IMR-90 (cell line): ENCODE results near the gene SLC18A3. TPM values are rescaled to one million over a fixed set of nuclear protein-coding genes. Genes with fewer than 3 reads are reported as not detected.

Source experiments
- ATAC-seq: fragments of 200-7000 bp; cut with Tn5 transposase; 2 replicates; pipeline ENCODE4 v1.9.1; 2020; ENCODE audit warnings: low read depth, mild to moderate bottlenecking, moderate library complexity
- BruUV-seq: library from RNA; stranded (reverse); fragments of 400-500 nt; replicated peaks from 2 replicates; lab custom pipeline; 2021; lab: Mats Ljungman, UMichigan
- CTCF ChIA-PET: fragments of 300-600 bp; formaldehyde crosslinking; extraction: SDS; loops from one replicate; lab custom pipeline; 2021; ENCODE audit warnings: antibody characterized with exemption; lab: Yijun Ruan, JAX
- POLR2A ChIA-PET: fragments of 300-600 bp; sonication (Branson Sonifier 250); formaldehyde crosslinking; loops from one replicate; lab custom pipeline; 2022; ENCODE audit warnings: antibody characterized with exemption; ENCODE audit not compliant: unreplicated experiment; lab: Charles Lee
- DNase-seq: peaks from one replicate; pipeline ENCODE4 v3.0.0; 2013
- H2AFZ ChIP-seq: replicated peaks from 2 replicates; pipeline ENCODE3; 2013; ENCODE audit warnings: low read length, mild to moderate bottlenecking; ENCODE audit not compliant: poor library complexity
- H2AK5ac ChIP-seq: 2 replicates; pipeline ENCODE4 v1.6.1; 2013; ENCODE audit warnings: low read depth, low read length, inconsistent platforms
- H2AK9ac ChIP-seq: replicated peaks from 2 replicates; pipeline ENCODE3; 2013; ENCODE audit warnings: mild to moderate bottlenecking, low read depth, low read length, moderate library complexity; ENCODE audit not compliant: poor library complexity
- H2BK120ac ChIP-seq: 2 replicates; pipeline ENCODE4 v1.6.1; 2013; ENCODE audit warnings: low read depth, low read length, inconsistent platforms
- H2BK15ac ChIP-seq: 3 replicates; pipeline ENCODE4 v1.6.1; 2013; ENCODE audit warnings: low read depth, low read length, inconsistent platforms
- H2BK20ac ChIP-seq: 2 replicates; pipeline ENCODE4 v1.6.1; 2013; ENCODE audit warnings: low read depth, mild to moderate bottlenecking, inconsistent platforms, low read length, moderate library complexity
- H2BK5ac ChIP-seq: 2 replicates; pipeline ENCODE4 v1.6.1; 2013; ENCODE audit warnings: mild to moderate bottlenecking, low read depth, low read length, inconsistent platforms; ENCODE audit not compliant: poor library complexity, severe bottlenecking
- H3K14ac ChIP-seq: replicated peaks from 2 replicates; pipeline ENCODE4 v1.6.1; 2013; ENCODE audit warnings: low read depth, low read length, inconsistent platforms
- H3K18ac ChIP-seq: 2 replicates; pipeline ENCODE4 v1.6.1; 2013; ENCODE audit warnings: low read depth, low read length, control low read depth
- H3K23ac ChIP-seq: 2 replicates; pipeline ENCODE4 v1.6.1; 2013; ENCODE audit warnings: low read depth, low read length, inconsistent platforms
- H3K27ac ChIP-seq: 2 replicates; pipeline ENCODE4 v1.5.1; 2013; ENCODE audit warnings: mild to moderate bottlenecking, control low read depth, low read length; ENCODE audit not compliant: insufficient read depth
- H3K27me3 ChIP-seq: 2 replicates; pipeline ENCODE4 v1.6.1; 2013; ENCODE audit warnings: low read length; ENCODE audit not compliant: control insufficient read depth, insufficient read depth
- H3K36me3 ChIP-seq: 2 replicates; pipeline ENCODE4 v1.6.1; 2013; ENCODE audit warnings: low read length, mixed read lengths; ENCODE audit not compliant: control insufficient read depth, insufficient read depth
- H3K4ac ChIP-seq: 2 replicates; pipeline ENCODE4 v1.6.1; 2013; ENCODE audit warnings: low read depth, low read length, inconsistent platforms
- H3K4me1 ChIP-seq: 2 replicates; pipeline ENCODE4 v1.6.1; 2013; ENCODE audit warnings: low read length, mixed read lengths; ENCODE audit not compliant: control insufficient read depth, insufficient read depth
- H3K4me2 ChIP-seq: 2 replicates; pipeline ENCODE4 v1.6.1; 2013; ENCODE audit warnings: low read depth, mild to moderate bottlenecking, control low read depth, low read length, moderate library complexity
- H3K4me3 ChIP-seq: 2 replicates; pipeline ENCODE4 v1.5.1; 2013; ENCODE audit warnings: low read depth, mild to moderate bottlenecking, control low read depth, low read length, moderate library complexity; ENCODE audit not compliant: insufficient read depth
- H3K56ac ChIP-seq: 2 replicates; pipeline ENCODE4 v1.6.1; 2013; ENCODE audit warnings: low read length, inconsistent platforms; ENCODE audit not compliant: insufficient read depth; ENCODE audit errors: extremely low read depth
- H3K79me1 ChIP-seq, 2 experiments: 2 replicates each; pipeline ENCODE4 v1.6.1; 2013; ENCODE audit warnings: low read length in 2 of 2, inconsistent platforms in 1 of 2, low read depth in 1 of 2
- H3K9ac ChIP-seq: 2 replicates; pipeline ENCODE4 v1.6.1; 2013; ENCODE audit warnings: low read depth, low read length, control low read depth
- H3K9me1 ChIP-seq: 2 replicates; pipeline ENCODE4 v1.6.1; 2013; ENCODE audit warnings: low read length, inconsistent platforms; ENCODE audit not compliant: insufficient read depth
- H3K9me3 ChIP-seq: 2 replicates; pipeline ENCODE4 v1.6.1; 2013; ENCODE audit warnings: low read length; ENCODE audit not compliant: control insufficient read depth, insufficient read depth
- H4K20me1 ChIP-seq: 2 replicates; pipeline ENCODE4 v1.6.1; 2013; ENCODE audit warnings: low read length, inconsistent platforms; ENCODE audit not compliant: insufficient read depth
- H4K5ac ChIP-seq: 2 replicates; pipeline ENCODE4 v1.6.1; 2013; ENCODE audit warnings: mild to moderate bottlenecking, low read depth, low read length, control low read depth
- H4K8ac ChIP-seq, 2 experiments: 2 replicates each; pipeline ENCODE4 v1.6.1; 2013; ENCODE audit warnings: low read depth in 2 of 2, low read length in 2 of 2, control low read depth in 1 of 2, inconsistent platforms in 1 of 2
- H4K91ac ChIP-seq: 2 replicates; pipeline ENCODE4 v1.6.1; 2013; ENCODE audit warnings: low read depth, low read length, inconsistent platforms; ENCODE audit not compliant: insufficient read depth
- BHLHE40 ChIP-seq: fragments of 150-350 bp; IDR thresholded peaks from 2 replicates; pipeline ENCODE4 v1.6.1; 2016; ENCODE audit warnings: mild to moderate bottlenecking, low read depth, low read length
- CEBPB ChIP-seq: IDR thresholded peaks from 2 replicates; pipeline ENCODE4 v1.6.1; 2012; ENCODE audit warnings: low read depth, low read length, improper control_type of control experiment
- CHD1 ChIP-seq: IDR thresholded peaks from 2 replicates; pipeline ENCODE4 v1.6.1; 2012; ENCODE audit warnings: low read depth, low read length, improper control_type of control experiment
- dilution Hi-C: fragments of 300-500 bp; cut with HindIII; formaldehyde crosslinking; loops from one replicate; pipeline ENCODE4 v1.14.3; 2018; ENCODE audit warnings: low sequenced_read_pairs; ENCODE audit not compliant: unreplicated experiment
- in situ Hi-C: fragments of 300-500 bp; cut with MboI; formaldehyde crosslinking; loops from 3 replicates; pipeline ENCODE4 v1.14.3; 2019; ENCODE audit warnings: low sequenced_read_pairs, inconsistent platforms, mixed read lengths
- intact Hi-C: fragments of 100-400 bp; cut with micrococcal nuclease; formaldehyde crosslinking; loops from 2 replicates; pipeline ENCODE4 v1.10.0; 2022
- polyA plus RNA-seq, 3 experiments: library from polyadenylated mRNA; depleted of rRNA; stranded (reverse); fragments of >200 nt; gene quantifications; 2 replicates each; pipeline ENCODE4 v1.2.3, GENCODE V29; 2012; ENCODE audit warnings: low replicate concordance in 1 of 3
- total RNA-seq: library from RNA; depleted of rRNA; stranded (reverse); fragments of >200 nt; gene quantifications from 2 replicates; pipeline ENCODE4 v1.2.3, GENCODE V29; 2012

The SLC18A3 gene
- total and polyA plus RNA-seq, 2 of the 4 experiments (the other 2 are of a cell fraction), result not detected

DNA sequence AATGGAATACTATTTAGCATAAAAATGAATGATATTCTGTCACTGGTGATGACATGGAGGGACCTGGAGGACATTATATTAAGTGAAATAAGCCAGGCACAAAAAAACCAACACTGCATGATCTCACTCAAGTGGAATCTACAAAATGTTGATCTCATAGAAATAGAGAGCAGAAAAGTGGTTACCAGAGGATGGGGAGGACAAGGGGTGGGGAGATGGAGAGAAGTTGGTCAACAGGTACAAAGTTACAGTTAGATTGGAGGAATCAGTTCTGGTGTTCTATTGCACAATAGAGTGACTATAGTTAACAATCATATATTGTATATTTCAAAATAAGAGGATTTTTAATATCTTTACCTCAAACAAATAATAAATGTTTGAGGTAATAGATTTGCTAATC is 24.7 kb upstream of the SLC18A3 start:
- H3K4ac ChIP-seq, result no peak overlapping the region
- H3K14ac ChIP-seq, result no peak overlapping the region
- no peaks in the 10 kb centered on the region for H4K20me1 ChIP-seq
- H2BK15ac ChIP-seq, result no peak overlapping the region
- no peak overlapping the region for H3K56ac ChIP-seq
- ATAC-seq (peak; percentile 63), DNase-seq (peak; percentile 9)
- in situ Hi-C loops, result no loop called here
- H3K23ac ChIP-seq, result no peak overlapping the region
- H3K4me1 ChIP-seq, result no peaks in the 10 kb centered on the region
- H2AK9ac ChIP-seq, result no peak overlapping the region
- H3K27me3 ChIP-seq, result peaks cover 10% of the 10 kb centered on the region
- no TSS peak for BruUV-seq
- H4K91ac ChIP-seq, result no peak overlapping the region
- H2AFZ ChIP-seq, result no peak overlapping the region
- TF ChIP-seq BHLHE40 (no peak), CEBPB (peak; percentile 84), CHD1 (no peak)
- H3K18ac ChIP-seq, result no peak overlapping the region
- no peak overlapping the region for H3K9ac ChIP-seq
- no peaks in the 10 kb centered on the region for H3K36me3 ChIP-seq
- no peaks in the 10 kb centered on the region for H3K9me3 ChIP-seq
- H2BK120ac ChIP-seq, result no peak overlapping the region
- H2BK5ac ChIP-seq, result no peak overlapping the region
- H3K4me2 ChIP-seq, result no peak overlapping the region
- intact Hi-C loops, result no loop called here
- H2AK5ac ChIP-seq, result no peak overlapping the region
- no peak overlapping the region for H4K8ac ChIP-seq
- no peak overlapping the region for H4K5ac ChIP-seq
- no peaks in the 10 kb centered on the region for H3K79me1 ChIP-seq
- H3K4me3 ChIP-seq, result no peak overlapping the region
- no peaks in the 10 kb centered on the region for H3K9me1 ChIP-seq
- dilution Hi-C loops, result no loop called here
- H3K27ac ChIP-seq, result no peak overlapping the region
- H2BK20ac ChIP-seq, result no peak overlapping the region
- ChIA-PET CTCF (interaction anchor here (1.5 kb wide), 1 partner anchor 8 kb away, joined by 5 read pairs; no protein-coding TSS in a partner anchor), POLR2A (no interaction called here)
